Fibroblast of pulmonary artery (primary cell): ENCODE results near the gene PRKCG.
A peak's percentile ranks its signal among the peaks of the same experiment; 100 is the strongest.

ENCODE experiments used
- DNase-seq: peaks from one replicate; pipeline ENCODE4 v3.0.0-alpha.2; 2010; ENCODE audit warnings: low read depth
- H3K4me3 ChIP-seq: replicated peaks from 2 replicates; pipeline ENCODE4 v1.5.1; 2011; ENCODE audit warnings: low read depth, mild to moderate bottlenecking, control low read depth, low read length, moderate library complexity
- CTCF ChIP-seq: IDR thresholded peaks from 2 replicates; pipeline ENCODE4 v1.5.1; 2011; ENCODE audit warnings: mild to moderate bottlenecking, control low read depth, low read length, inconsistent platforms; ENCODE audit errors: missing control alignments

PRKCG gene

GRCh38 chr19:53903055-53903680 lies 21.2 kb downstream of the PRKCG start:
- peak; percentile 64 for DNase-seq
- no peak overlapping the region for H3K4me3 ChIP-seq
- TF ChIP-seq CTCF = no peak

GRCh38 chr19:53904909-53905308 lies 22.9 kb downstream of the PRKCG start:
- no peak for DNase-seq
- no peak overlapping the region for H3K4me3 ChIP-seq
- no peak for TF ChIP-seq CTCF

DNA sequence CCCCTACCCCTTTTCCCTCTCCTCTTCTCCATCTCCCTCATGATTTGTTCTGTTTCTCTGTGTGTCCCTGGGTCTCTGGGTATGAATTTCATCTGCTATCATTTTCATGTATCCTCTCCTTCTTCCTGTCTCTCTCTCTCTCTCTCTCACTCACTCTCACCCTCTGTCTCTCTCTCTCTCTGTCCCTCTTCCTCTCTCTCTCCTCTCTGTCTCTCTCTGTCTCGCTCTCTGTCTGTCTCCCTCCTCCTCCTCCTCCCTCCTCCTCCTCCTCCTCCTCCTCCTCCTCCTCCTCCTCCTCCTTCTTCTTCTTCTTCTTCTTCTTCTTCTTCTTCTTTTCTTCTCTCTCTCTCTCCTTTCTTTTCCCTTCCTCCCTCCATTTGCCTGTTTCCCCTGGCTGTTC lies 23.8 kb downstream of the PRKCG start:
- DNase-seq = no peak
- no peak for TF ChIP-seq CTCF
- no peak overlapping the region for H3K4me3 ChIP-seq

DNA sequence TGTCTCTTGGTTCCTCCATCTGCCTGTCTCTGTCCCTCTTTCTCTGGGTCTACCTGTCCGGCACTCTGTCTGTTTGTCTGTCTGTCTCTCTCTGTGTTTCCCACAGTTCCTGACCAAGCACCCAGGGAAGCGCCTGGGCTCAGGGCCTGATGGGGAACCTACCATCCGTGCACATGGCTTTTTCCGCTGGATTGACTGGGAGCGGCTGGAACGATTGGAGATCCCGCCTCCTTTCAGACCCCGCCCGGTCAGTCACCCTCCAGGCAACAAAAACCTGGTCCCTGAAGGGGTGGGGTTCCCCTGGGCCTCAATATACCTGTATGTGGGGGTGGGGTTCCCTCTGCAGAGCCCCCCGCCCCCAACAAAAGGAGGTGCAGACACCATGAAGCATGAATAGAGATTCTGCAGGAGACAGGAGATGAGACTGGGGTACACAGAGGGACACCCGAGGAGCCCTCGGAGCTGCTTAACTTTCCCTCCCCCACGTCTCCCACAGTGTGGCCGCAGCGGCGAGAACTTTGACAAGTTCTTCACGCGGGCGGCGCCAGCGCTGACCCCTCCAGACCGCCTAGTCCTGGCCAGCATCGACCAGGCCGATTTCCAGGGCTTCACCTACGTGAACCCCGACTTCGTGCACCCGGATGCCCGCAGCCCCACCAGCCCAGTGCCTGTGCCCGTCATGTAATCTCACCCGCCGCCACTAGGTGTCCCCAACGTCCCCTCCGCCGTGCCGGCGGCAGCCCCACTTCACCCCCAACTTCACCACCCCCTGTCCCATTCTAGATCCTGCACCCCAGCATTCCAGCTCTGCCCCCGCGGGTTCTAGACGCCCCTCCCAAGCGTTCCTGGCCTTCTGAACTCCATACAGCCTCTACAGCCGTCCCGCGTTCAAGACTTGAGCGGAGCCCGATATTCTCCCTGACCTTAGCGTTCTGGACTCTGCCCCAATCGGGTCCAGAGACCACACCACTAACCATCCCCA lies 24.5 kb downstream of the PRKCG start:
- TF ChIP-seq CTCF = peak; percentile 74
- no peak overlapping the region for H3K4me3 ChIP-seq
- peak; percentile 21 for DNase-seq

DNA sequence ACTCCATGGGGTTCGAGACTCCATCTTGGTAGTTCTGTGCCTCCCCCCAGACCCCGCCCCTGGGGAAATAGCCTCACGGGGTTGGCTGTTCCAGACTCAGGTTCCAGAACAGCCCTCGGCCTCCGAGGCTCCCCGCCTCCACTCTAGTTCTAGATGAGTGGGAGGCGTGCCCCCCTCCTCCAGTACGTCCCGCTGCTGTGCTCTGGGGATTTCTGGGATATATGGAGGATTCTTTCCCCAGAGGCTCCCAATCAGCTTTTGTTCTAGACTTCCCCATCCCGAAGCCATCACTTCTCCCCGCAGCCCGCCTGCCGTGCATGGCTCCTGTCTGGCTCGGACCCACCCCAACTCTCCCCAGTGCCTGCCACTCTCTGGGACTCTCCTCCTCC lies 25.2 kb downstream of the PRKCG start:
- DNase-seq = no peak
- TF ChIP-seq CTCF = no peak
- no peak overlapping the region for H3K4me3 ChIP-seq

DNA sequence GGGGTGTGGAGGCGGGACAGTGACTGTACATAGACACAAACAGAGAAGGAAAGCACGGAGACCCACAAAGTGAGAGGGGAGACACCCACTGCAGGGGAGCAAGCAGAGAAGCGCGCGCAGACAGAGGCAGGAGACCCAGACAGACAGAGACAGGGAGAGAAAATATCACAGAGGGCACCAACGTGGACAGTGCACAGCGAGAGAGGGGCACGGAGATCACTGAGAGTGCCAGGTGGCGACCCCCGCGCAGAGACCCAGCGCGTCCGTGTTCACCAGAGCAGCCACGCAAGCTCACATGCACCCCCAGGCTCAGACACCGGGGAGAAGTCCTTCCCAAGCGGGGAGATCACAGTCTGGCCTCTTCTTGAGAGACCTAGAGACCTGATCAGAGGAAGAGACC lies 25.7 kb downstream of the PRKCG start:
- peak overlapping the region; percentile 68 for H3K4me3 ChIP-seq
- no peak for DNase-seq
- TF ChIP-seq CTCF = no peak
